Measurements from ENCODE around the gene ARHGEF16. TPM values are rescaled to one million over a fixed set of nuclear protein-coding genes. Genes with fewer than 3 reads are reported as not detected.

The ARHGEF16 gene
- total and polyA plus RNA-seq, 10 donors = 0.23 to 1.6 (median 0.84) TPM

- DNase-seq = no peak
- intact Hi-C loops (cut with DNase I; ENCODE audit: low total_unique reads) = no loop called here
- Histone ChIP-seq H3K4me1 (peaks cover 0 to 7% (median 0%) of the 10 kb centered on the region in 6 donors), H3K4me3 (no peak overlapping the region), H3K27ac (no peak overlapping the region), H3K27me3 (replicated peaks in 1 of 7) (peaks cover 0 to 63% (median 6%) of the 10 kb centered on the region in 7 donors), H3K36me3 (no peaks in the 10 kb centered on the region), H3K9me3 (peaks cover 0 to under 1% (median 0%) of the 10 kb centered on the region in 8 donors)
- peak in 1 of 11 experiments; percentile 15 for TF ChIP-seq CTCF (IDR thresholded peaks at IDR 0.05 in 8 of 11, conservative IDR thresholded peaks at IDR 0.05 in 3 of 11)
- TF ChIP-seq POLR2A (IDR thresholded peaks at IDR 0.05) = no peak
- peak in 1 of 3 donors; percentile 8 for TF ChIP-seq POLR2AphosphoS5 (IDR thresholded peaks at IDR 0.05)
- 40 to 63% (median 41%) methylated on average over 10 to 18 of the region's 18 CpGs for WGBS, 5 donors
Observed at GRCh38 chr1:3482378-3482849, 27.9 kb downstream of the ARHGEF16 start.

GRCh38 chr1:3483380-3483779 lies 28.9 kb downstream of the ARHGEF16 start:
- DNase-seq = no peak
- Histone ChIP-seq H3K27me3 (replicated peaks in 1 of 7) (peaks cover 0 to 58% (median 6%) of the 10 kb centered on the region in 7 donors), H3K27ac (no peak overlapping the region), H3K9me3 (peaks cover 0 to 10% (median 5%) of the 10 kb centered on the region in 8 donors), H3K4me1 (peaks cover 0 to 7% (median 0%) of the 10 kb centered on the region in 6 donors), H3K36me3 (no peaks in the 10 kb centered on the region), H3K4me3 (no peak overlapping the region)
- no peak for TF ChIP-seq CTCF (IDR thresholded peaks at IDR 0.05 in 8 of 11, conservative IDR thresholded peaks at IDR 0.05 in 3 of 11)
- no peak for TF ChIP-seq POLR2AphosphoS5 (IDR thresholded peaks at IDR 0.05)
- TF ChIP-seq POLR2A (IDR thresholded peaks at IDR 0.05) = no peak
- intact Hi-C loops (cut with DNase I; ENCODE audit: low total_unique reads) = no loop called here
- 75 to 79% (median 76%) methylated on average over 5 to 14 of the region's 14 CpGs; no CpG with 5 or more reads in 1 of the 5 donors for WGBS, 5 donors

- intact Hi-C loops (cut with DNase I; ENCODE audit: low total_unique reads) = no loop called here
- WGBS, 5 donors = 36 to 57% (median 44%) methylated on average over 30 to 31 of the region's 31 CpGs
- Histone ChIP-seq H3K27ac (no peak overlapping the region), H3K4me1 (peaks cover 0 to 7% (median 0%) of the 10 kb centered on the region in 6 donors), H3K4me3 (no peak overlapping the region), H3K9me3 (peaks cover 0 to 16% (median 11%) of the 10 kb centered on the region in 8 donors), H3K36me3 (peaks cover 0 to under 1% (median 0%) of the 10 kb centered on the region in 6 donors), H3K27me3 (replicated peaks in 1 of 7) (peaks cover 0 to 55% (median 6%) of the 10 kb centered on the region in 7 donors)
- DNase-seq = no peak
- no peak for TF ChIP-seq POLR2A (IDR thresholded peaks at IDR 0.05)
- peak; percentile 49 to 89 (median 81) for TF ChIP-seq CTCF (IDR thresholded peaks at IDR 0.05 in 8 of 11, conservative IDR thresholded peaks at IDR 0.05 in 3 of 11)
- TF ChIP-seq POLR2AphosphoS5 (IDR thresholded peaks at IDR 0.05) = no peak
Observed at GRCh38 chr1:3483801-3484444, 29.5 kb downstream of the ARHGEF16 start.

- WGBS, 5 donors = 85 to 94% (median 90%) methylated on average over 14 of the region's 14 CpGs
- Histone ChIP-seq H3K27ac (no peak overlapping the region), H3K36me3 (peaks cover 0 to 11% (median 0%) of the 10 kb centered on the region in 6 donors), H3K9me3 (peaks cover 0 to 18% (median 12%) of the 10 kb centered on the region in 8 donors), H3K27me3 (replicated peaks in 1 of 7) (peaks cover 0 to 45% (median 6%) of the 10 kb centered on the region in 7 donors), H3K4me1 (peaks cover 0 to 7% (median 0%) of the 10 kb centered on the region in 6 donors), H3K4me3 (no peak overlapping the region)
- TF ChIP-seq POLR2A (IDR thresholded peaks at IDR 0.05) = no peak
- TF ChIP-seq CTCF (IDR thresholded peaks at IDR 0.05 in 8 of 11, conservative IDR thresholded peaks at IDR 0.05 in 3 of 11) = no peak
- TF ChIP-seq POLR2AphosphoS5 (IDR thresholded peaks at IDR 0.05) = no peak
- intact Hi-C loops (cut with DNase I; ENCODE audit: low total_unique reads) = loop anchor here (5.0 kb wide), 1 partner anchor 33 kb away; the partner anchor contains the start of gene ARHGEF16
- DNase-seq = no peak
Observed at GRCh38 chr1:3485016-3485415, 30.6 kb downstream of the ARHGEF16 start.

Measured in spleen (tissue), 11 donors.